SJCRH30 (cell line): ENCODE measurements around the gene FRMD3. TPM values are rescaled to one million over a fixed set of nuclear protein-coding genes. Genes with fewer than 3 reads are reported as not detected.

ENCODE experiments used
- DNase-seq, 2 experiments: peaks; one replicate each; pipeline ENCODE4 v3.0.0-alpha.2; 2015 to 2020
- H3K27ac ChIP-seq: fragments of 250-450 bp; sonication (Bioruptor Pico); 2 replicates; pipeline ENCODE4 v1.5.1; 2020; ENCODE audit warnings: mild to moderate bottlenecking, moderate library complexity
- H3K27me3 ChIP-seq: fragments of 250-450 bp; sonication (Bioruptor Pico); 2 replicates; pipeline ENCODE4 v1.5.1; 2020; ENCODE audit warnings: mild to moderate bottlenecking, moderate library complexity
- H3K36me3 ChIP-seq: fragments of 250-450 bp; sonication (Bioruptor Pico); 2 replicates; pipeline ENCODE4 v1.5.1; 2020; ENCODE audit warnings: mild to moderate bottlenecking, moderate library complexity
- H3K4me1 ChIP-seq: fragments of 250-450 bp; sonication (Bioruptor Pico); 2 replicates; pipeline ENCODE4 v1.5.1; 2020; ENCODE audit warnings: mild to moderate bottlenecking, moderate library complexity
- H3K4me3 ChIP-seq: fragments of 250-450 bp; sonication (Bioruptor Pico); 2 replicates; pipeline ENCODE4 v1.5.1; 2020; ENCODE audit warnings: mild to moderate bottlenecking, moderate library complexity
- H3K9me3 ChIP-seq: fragments of 250-450 bp; sonication (Bioruptor Pico); replicated peaks from 2 replicates; pipeline ENCODE4 v1.5.1; 2020; ENCODE audit warnings: mild to moderate bottlenecking, moderate library complexity
- total RNA-seq: library from RNA; depleted of rRNA; stranded (reverse); fragments of >200 nt; shearing (Covaris generic); gene quantifications from 2 replicates; pipeline ENCODE4 v1.2.3, GENCODE V29; 2014

Gene FRMD3
- total RNA-seq, 1 experiment from 2014 or later: 17.4 TPM

DNA sequence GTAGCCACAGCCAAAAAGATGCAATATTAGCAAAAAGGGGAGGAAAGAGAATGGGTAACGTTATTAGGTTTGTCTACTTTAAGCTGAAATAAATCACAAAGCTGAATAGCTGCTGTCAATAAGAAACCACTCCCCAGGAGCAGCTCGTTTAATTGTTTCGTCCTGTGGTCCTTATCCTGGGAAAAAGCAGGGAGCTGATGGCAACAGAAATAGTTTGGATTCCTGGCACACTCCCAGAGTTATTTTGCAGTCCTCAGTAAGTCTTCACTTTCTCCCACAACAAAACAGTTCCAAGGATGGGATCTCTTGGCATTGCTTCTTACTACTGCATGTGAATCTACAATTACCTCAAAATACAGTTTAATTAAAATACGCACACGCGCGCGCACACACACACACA is 28.8 kb downstream of the FRMD3 start:
- Histone ChIP-seq H3K27ac (no peak overlapping the region), H3K4me1 (peaks cover 31% of the 10 kb centered on the region), H3K9me3 (no peaks in the 10 kb centered on the region), H3K4me3 (no peak overlapping the region), H3K36me3 (no peaks in the 10 kb centered on the region), H3K27me3 (no peaks in the 10 kb centered on the region)
- DNase-seq: no peak

DNA sequence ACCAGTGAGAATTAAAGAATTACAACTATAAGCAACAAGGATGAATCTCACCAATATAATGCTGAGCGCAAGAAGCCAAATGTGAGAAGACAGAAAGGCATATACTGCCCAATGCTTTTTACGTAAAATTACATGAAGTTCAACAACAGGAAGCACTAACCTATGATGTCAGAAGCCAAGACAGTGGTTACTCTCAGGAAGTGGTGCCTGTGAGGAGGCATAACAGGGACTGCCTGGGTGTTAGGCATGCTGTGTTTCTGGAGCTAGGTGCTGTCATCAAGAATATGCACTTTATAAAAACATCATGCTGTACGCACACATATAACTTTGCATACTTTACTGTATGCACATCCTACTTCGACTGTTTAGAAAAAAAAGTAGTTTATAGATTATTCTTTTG is 30.1 kb downstream of the FRMD3 start:
- Histone ChIP-seq H3K4me3 (no peak overlapping the region), H3K36me3 (no peaks in the 10 kb centered on the region)

DNA sequence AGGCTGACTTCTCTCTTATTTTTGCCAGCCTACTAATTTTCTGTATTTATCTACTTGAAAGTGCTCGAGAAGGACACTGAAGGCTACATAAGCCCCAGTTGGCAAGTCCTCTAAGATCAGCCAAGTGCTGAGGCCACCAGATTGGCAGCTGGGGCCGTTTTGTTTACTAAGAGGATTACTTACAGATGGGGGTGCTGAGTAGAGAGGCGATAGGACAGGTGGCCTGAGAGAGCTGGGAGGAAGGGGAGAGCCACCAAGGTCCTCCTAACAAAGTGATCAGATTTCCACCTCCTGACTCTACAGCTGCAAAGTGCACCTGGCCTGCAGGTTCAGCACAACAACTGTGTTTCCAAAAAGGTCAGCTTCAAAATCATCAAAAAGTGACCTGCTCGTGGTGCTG is 32.9 kb downstream of the FRMD3 start:
- no peak overlapping the region for H3K4me3 ChIP-seq
- H3K27ac ChIP-seq: no peak overlapping the region
- no peaks in the 10 kb centered on the region for H3K9me3 ChIP-seq
- no peaks in the 10 kb centered on the region for H3K27me3 ChIP-seq
- peaks cover 36% of the 10 kb centered on the region for H3K4me1 ChIP-seq
- no peaks in the 10 kb centered on the region for H3K36me3 ChIP-seq
- DNase-seq: peak; percentile 79 to 90

More for the DNA sequence above, 30.1 kb downstream of the FRMD3 start:
- H3K4me1 ChIP-seq: peaks cover 36% of the 10 kb centered on the region
- DNase-seq: no peak
- H3K9me3 ChIP-seq: no peaks in the 10 kb centered on the region
- no peaks in the 10 kb centered on the region for H3K27me3 ChIP-seq
- H3K27ac ChIP-seq: no peak overlapping the region

DNA sequence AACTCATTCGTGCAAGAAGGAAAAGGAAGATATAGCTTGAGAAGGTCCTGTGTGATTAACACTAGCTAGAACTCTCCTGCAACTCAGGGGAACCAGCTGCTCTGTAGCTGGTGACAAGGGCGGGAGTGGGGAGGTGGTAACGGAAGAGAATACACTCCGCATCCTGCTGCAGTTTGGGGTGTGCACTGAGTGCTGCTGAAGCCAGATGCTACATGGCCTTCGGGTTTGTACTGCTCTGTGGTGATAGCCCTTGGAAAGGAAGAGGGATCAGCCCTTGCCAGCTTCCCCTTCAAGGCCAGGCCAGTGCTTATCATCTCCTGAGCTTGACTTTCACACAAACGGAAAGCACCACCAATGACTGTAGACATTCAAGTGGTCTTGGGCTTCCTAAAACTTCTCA is 34.3 kb downstream of the FRMD3 start:
- no peak overlapping the region for H3K4me3 ChIP-seq
- H3K9me3 ChIP-seq: no peaks in the 10 kb centered on the region
- DNase-seq: no peak
- no peak overlapping the region for H3K27ac ChIP-seq
- H3K36me3 ChIP-seq: no peaks in the 10 kb centered on the region
- H3K4me1 ChIP-seq: peaks cover 28% of the 10 kb centered on the region
- H3K27me3 ChIP-seq: no peaks in the 10 kb centered on the region

DNA sequence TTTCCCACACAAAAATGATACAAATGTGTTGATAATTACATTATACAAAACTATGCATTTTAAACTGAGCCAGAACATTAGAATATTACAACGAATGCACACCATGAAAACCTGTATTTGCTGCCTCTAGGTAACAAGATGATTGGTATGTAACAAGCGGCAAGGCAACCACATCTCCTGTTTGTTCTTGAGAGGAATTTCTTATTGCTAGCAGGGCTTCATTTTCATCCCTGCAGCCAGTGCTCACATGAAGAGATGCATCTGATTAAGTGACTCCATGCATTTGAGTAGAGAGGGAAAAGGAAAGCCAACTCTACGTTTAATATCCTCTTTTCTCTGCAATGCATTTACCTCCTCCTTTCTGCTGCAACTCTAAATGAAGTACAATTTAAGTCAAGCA is 36.6 kb downstream of the FRMD3 start:
- no peak for DNase-seq
- H3K4me1 ChIP-seq: peaks cover 24% of the 10 kb centered on the region
- no peak overlapping the region for H3K27ac ChIP-seq
- no peaks in the 10 kb centered on the region for H3K36me3 ChIP-seq
- H3K9me3 ChIP-seq: no peaks in the 10 kb centered on the region
- no peaks in the 10 kb centered on the region for H3K27me3 ChIP-seq
- H3K4me3 ChIP-seq: no peak overlapping the region

DNA sequence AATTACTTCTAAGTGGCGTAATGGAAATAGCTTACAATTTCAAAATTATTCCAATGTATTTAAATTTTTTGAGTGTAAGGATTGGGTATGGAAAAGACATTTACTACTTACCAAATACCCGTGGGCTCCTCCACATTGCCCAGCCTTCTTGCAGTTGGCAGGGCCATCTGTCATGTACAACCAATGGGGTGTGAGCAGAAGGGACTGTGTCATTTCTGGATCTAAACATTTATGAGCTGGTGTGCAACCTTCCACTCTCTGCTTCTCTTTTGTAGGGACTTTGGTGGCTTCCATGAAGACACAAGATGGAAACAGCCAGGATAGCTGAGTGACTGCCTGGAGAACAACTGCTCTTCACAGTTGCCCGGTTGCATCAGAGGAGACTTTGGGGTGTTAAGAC is 40.8 kb downstream of the FRMD3 start:
- Histone ChIP-seq H3K4me1 (no peaks in the 10 kb centered on the region; the same call in 1 of the 2 replicates), H3K27ac (no peak overlapping the region), H3K4me3 (no peak overlapping the region), H3K27me3 (no peaks in the 10 kb centered on the region), H3K9me3 (no peaks in the 10 kb centered on the region), H3K36me3 (no peaks in the 10 kb centered on the region)
- DNase-seq: no peak

DNA sequence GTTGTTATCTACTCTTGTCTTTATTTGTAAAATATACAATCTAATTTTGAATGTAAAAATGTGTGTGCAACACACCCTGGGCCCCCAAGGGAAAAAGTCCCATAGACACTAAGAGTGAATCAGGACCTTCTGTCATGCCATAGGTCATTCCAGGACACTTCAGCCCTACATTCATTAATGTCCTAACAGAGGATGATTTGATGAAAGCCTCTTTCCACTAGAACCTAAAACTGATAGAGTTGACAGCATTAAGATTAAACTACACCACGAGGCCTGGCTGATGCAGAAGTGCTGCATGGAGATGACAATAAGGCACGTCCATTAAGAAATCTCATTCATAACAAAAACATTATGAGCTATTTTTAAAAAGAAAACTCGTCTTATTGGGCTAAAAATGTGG is 46.2 kb downstream of the FRMD3 start:
- Histone ChIP-seq H3K4me1 (peaks cover 4% of the 10 kb centered on the region), H3K27ac (no peak overlapping the region), H3K9me3 (no peaks in the 10 kb centered on the region), H3K27me3 (no peaks in the 10 kb centered on the region), H3K36me3 (no peaks in the 10 kb centered on the region), H3K4me3 (no peak overlapping the region)
- DNase-seq: no peak

DNA sequence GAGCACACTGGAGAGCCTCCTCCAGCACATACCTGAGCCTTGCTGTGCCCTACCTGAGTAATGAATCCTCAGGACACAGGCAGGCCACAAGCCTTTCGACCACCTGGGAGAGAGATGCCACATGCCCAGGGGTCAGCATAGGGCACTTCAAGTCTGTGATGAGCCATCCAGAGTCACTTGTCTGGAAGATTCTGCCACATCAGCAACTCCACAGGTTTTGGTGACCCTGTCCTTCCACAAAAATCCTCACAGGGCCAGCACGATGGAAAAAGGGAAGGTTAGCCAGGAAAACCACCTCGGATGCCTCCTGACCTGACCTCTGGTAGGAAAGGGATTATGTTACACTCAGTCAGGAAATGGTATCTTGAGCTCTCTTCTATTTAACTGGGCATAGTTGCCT is 46.8 kb downstream of the FRMD3 start:
- Histone ChIP-seq H3K27ac (no peak overlapping the region), H3K9me3 (no peaks in the 10 kb centered on the region)
- DNase-seq: no peak

DNA sequence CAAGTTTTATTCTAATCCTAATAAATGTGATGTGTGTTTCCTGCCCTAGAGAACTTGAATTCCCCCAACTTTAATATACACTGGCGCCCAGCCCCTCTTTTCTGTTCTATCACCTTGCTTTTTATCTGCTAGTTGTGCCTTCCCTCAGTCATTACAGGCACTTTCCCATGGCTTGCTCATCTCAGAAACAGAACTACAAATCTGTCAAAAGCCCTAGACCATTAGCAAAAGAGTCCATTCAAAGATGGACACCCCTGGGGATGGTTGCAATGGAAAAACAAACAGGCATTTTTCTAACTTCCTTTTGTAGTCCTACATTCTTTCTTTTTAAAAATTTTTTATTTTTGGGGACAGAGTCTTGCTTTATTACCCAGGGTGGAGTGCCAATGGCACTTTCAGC is 48.2 kb downstream of the FRMD3 start:
- DNase-seq: no peak
- Histone ChIP-seq H3K36me3 (no peaks in the 10 kb centered on the region), H3K27me3 (no peaks in the 10 kb centered on the region), H3K9me3 (no peaks in the 10 kb centered on the region), H3K4me1 (peaks cover 4% of the 10 kb centered on the region), H3K4me3 (no peak overlapping the region), H3K27ac (no peak overlapping the region)

More for the DNA sequence above, 46.8 kb downstream of the FRMD3 start:
- Histone ChIP-seq H3K27me3 (no peaks in the 10 kb centered on the region), H3K4me1 (peaks cover 4% of the 10 kb centered on the region), H3K36me3 (no peaks in the 10 kb centered on the region), H3K4me3 (no peak overlapping the region)

DNA sequence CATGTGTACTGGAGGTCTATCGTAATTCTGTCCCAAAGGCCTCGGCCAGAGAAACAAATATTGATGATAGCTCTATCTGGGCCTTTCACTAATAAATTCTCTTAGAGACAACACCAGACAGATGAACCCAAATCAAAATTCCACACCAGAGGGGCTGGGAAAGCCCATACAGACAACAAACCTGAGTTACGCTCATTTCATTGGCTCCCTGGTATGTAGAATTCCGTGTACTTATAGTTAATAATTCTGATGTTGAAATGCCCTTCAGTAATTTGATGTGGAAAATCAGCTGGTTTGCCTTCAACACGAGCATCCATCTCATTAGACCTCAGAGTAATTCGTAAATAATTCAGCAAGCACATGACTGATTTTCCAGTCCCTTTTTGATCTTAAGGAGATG is 53.2 kb downstream of the FRMD3 start:
- Histone ChIP-seq H3K27ac (no peak overlapping the region), H3K9me3 (no peaks in the 10 kb centered on the region; the same call in 1 of the 2 replicates), H3K4me1 (no peaks in the 10 kb centered on the region), H3K27me3 (no peaks in the 10 kb centered on the region), H3K36me3 (no peaks in the 10 kb centered on the region), H3K4me3 (no peak overlapping the region)
- no peak for DNase-seq

DNA sequence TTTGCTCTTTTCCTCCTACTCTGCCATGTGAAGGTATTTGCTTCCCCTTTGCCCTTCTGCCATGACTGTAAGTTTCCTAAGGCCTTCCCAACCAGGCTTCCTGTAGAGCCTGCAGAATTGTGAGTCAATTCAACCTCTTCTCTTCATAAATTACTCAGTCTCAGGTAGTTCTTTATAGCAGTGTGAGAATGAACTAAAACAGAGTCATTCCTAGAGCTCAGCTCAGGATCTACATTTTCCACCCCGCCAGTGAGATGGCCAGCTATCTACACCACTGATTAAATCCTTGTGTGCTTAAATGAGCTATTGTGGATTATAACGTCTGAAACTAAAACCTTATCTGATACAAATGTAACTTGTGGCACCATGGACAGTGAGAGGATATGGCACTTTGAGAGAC is 55.0 kb downstream of the FRMD3 start:
- Histone ChIP-seq H3K27me3 (no peaks in the 10 kb centered on the region), H3K36me3 (no peaks in the 10 kb centered on the region), H3K4me1 (no peaks in the 10 kb centered on the region; the same call in 1 of the 2 replicates), H3K4me3 (no peak overlapping the region), H3K27ac (no peak overlapping the region), H3K9me3 (no peaks in the 10 kb centered on the region; the same call in 1 of the 2 replicates)
- DNase-seq: no peak

DNA sequence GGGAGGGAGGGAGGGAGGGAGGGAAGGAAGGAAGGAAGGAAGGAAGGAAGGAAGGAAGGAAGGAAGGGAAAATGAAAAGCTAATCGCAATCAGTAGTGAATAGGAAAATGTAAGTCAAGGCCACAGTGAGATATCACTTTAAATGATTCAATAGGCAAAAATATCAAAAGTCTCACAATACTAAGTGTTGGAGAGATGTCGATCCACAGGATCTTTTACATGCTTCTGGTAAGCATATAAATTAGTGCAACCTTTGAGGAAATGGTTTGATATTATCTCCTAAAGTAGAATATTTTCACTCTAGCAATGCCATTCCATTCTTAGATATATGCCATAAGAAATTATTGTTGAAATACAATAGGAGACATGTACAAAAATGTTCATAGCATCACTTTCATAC is 58.4 kb downstream of the FRMD3 start:
- Histone ChIP-seq H3K36me3 (no peaks in the 10 kb centered on the region), H3K4me3 (no peak overlapping the region), H3K9me3 (peaks cover 2% of the 10 kb centered on the region; the same call in 1 of the 2 replicates), H3K27me3 (no peaks in the 10 kb centered on the region), H3K4me1 (peaks cover 9% of the 10 kb centered on the region), H3K27ac (no peak overlapping the region)
- DNase-seq: no peak

DNA sequence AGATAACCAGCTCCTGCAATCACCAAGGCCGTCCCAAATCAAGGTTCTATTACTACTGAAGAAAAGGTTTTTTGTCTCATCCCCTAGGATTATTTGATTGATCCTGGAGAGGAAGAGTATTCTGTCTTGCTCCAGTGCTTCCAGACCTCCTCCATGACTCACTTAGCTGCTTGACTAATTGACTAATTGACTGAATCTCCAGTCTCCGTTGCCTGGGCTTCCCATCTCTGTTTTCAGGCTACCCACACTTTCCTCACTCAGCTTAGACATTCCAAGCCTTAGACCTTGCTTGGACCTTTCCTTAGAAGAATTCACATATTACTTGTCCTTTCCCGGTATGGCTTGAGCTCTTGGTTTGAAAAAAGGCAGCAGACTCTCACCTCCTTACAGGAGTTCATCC is 60.6 kb downstream of the FRMD3 start:
- Histone ChIP-seq H3K4me3 (no peak overlapping the region), H3K27ac (peak overlapping the region; percentile 50), H3K9me3 (peaks cover 2% of the 10 kb centered on the region; the same call in 1 of the 2 replicates), H3K4me1 (peaks cover 17% of the 10 kb centered on the region), H3K27me3 (no peaks in the 10 kb centered on the region), H3K36me3 (no peaks in the 10 kb centered on the region)
- peak; percentile 16 to 50 for DNase-seq

DNA sequence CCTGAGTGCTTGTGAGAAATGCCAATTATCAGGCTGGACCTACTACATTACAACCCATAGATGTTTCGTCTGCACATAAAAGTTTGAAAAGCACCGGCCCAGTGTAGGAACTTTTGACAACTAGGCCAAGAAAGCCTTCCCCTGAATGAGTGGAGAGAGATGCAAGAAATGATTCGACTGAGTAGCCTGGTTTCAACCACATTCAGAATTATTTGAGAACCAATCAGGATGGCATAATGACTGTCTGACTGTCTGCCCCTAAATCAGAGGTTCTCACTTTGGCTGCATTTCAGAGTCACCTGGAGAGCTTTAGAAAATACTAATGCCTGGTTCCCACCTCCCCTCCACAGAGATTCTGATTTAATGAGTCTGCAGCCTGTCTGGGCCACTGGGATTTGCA is 61.1 kb downstream of the FRMD3 start:
- Histone ChIP-seq H3K36me3 (no peaks in the 10 kb centered on the region), H3K9me3 (peaks cover 2% of the 10 kb centered on the region; the same call in 1 of the 2 replicates), H3K27ac (peak overlapping the region; percentile 50; the same call in 1 of the 2 replicates), H3K4me3 (no peak overlapping the region), H3K27me3 (no peaks in the 10 kb centered on the region), H3K4me1 (peaks cover 17% of the 10 kb centered on the region)
- DNase-seq: no peak

DNA sequence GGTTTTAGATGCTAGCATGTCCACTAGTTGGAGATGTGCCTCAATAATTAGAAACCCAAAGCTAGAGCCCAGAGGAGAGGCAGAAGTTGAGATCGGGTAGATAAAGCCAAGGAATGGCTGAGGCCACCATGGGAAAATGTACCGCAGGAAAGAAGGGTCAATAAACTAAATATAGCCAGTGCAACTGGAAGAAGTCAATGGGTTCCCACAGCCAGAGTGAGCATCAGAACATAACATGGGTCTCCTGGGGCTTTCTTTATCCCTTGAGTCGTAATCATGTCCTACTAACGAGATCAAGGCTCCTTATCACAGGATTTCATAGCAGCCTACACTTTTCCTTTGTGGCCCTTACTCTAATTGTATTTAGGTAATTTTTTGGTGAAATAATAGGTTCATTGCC is 61.7 kb downstream of the FRMD3 start:
- H3K27ac ChIP-seq: no peak overlapping the region

DNA sequence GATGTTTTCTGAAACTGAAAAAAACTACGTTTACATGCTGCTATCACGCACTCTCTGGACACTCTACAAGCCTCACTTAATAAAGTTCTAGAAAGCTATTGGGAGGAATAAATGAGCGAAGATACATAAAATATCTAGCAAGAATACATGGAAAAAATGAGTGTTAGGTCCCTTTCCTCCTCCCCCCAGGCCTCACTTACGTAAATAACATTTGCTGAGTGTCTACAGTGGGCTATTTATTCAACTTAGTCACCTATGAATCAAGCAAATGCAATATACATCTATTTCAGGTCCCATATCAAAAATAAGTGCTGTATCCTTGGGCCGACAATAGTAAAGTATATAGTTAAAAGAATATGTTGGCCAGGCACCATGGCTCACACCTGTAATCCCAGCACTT is 62.5 kb downstream of the FRMD3 start:
- H3K27me3 ChIP-seq: no peaks in the 10 kb centered on the region
- H3K27ac ChIP-seq: no peak overlapping the region
- no peak overlapping the region for H3K4me3 ChIP-seq
- H3K4me1 ChIP-seq: peaks cover 17% of the 10 kb centered on the region
- H3K9me3 ChIP-seq: 0 out of 2 replicates have a peak, but pooled peaks cover 2% of the 10 kb centered on the region
- DNase-seq: no peak
- H3K36me3 ChIP-seq: no peaks in the 10 kb centered on the region

More for the DNA sequence above, 61.7 kb downstream of the FRMD3 start:
- H3K36me3 ChIP-seq: no peaks in the 10 kb centered on the region
- H3K4me1 ChIP-seq: peaks cover 17% of the 10 kb centered on the region
- no peak overlapping the region for H3K4me3 ChIP-seq
- H3K9me3 ChIP-seq: peaks cover 2% of the 10 kb centered on the region; the same call in 1 of the 2 replicates
- no peak for DNase-seq
- H3K27me3 ChIP-seq: no peaks in the 10 kb centered on the region
